Mucosa of descending colon (tissue), 3 donors: Measurements from ENCODE around the gene MCOLN1. TPM values are rescaled to one million over a fixed set of nuclear protein-coding genes. Genes with fewer than 3 reads are reported as not detected.

Experiments used
- ATAC-seq: fragments of 200-7000 bp; cut with Tn5 transposase; one replicate; pipeline ENCODE4 v1.9.1; 2020; ENCODE audit warnings: mild to moderate bottlenecking, moderate library complexity
- DNase-seq, 3 donors: peaks; one replicate each; pipeline ENCODE4 v3.0.0-alpha.2; 2020
- H3K36me3 ChIP-seq: fragments of 200-600 bp; one replicate; pipeline ENCODE4 v1.8.0; 2021; ENCODE audit warnings: low read depth, mild to moderate bottlenecking
- H3K4me1 ChIP-seq: fragments of 200-600 bp; one replicate; pipeline ENCODE4 v1.8.0; 2021; ENCODE audit warnings: low read depth, mild to moderate bottlenecking
- H3K4me3 ChIP-seq: fragments of 200-600 bp; one replicate; pipeline ENCODE4 v1.8.0; 2021; ENCODE audit warnings: mild to moderate bottlenecking
- H3K9me3 ChIP-seq: fragments of 200-600 bp; one replicate; pipeline ENCODE4 v1.8.0; 2021; ENCODE audit warnings: mild to moderate bottlenecking
- intact Hi-C, 2 donors: fragments of 100-400 bp; cut with DNase I in 1 of 2; cut with micrococcal nuclease in 1 of 2; formaldehyde crosslinking; loops; one replicate each; pipeline versions ENCODE4 v1.11.0 to v1.11.1; 2022; cut with DNase I, micrococcal nuclease
- long read RNA-seq, 2 donors: library from polyadenylated mRNA; unstranded; transcript quantifications; one replicate each; pipeline ENCODE4 v2.0.0, GENCODE V29; 2019 to 2021
- total RNA-seq, 3 donors: library from RNA; stranded (reverse); fragmentation: NEBNext Ultra II Directional in 2 of 3; extraction: Animal tissue kit (Norgen Biotek cat#: 25700) in 2 of 3; gene quantifications; one replicate each; pipeline versions ENCODE4 v1.2.1 to v1.2.4, GENCODE V29; 2021 to 2023
- TF ChIP-seq, protein P1 (sequence below): fragments of 200-600 bp; IDR thresholded peaks from one replicate; pipeline ENCODE4 v1.8.0; 2022; ENCODE audit warnings: antibody characterized with exemption, mild to moderate bottlenecking
- donor health status: DM: no; HTN: no; CAD: no; lungs with moderate emphysema.
- donor health status: DM: no; HTN: no; CAD: no.
- donor health status: DM: no; HTN: yes; CAD: no.

Gene MCOLN1
- 10 to 100 TPM; 29.5 to 40.1 (median 31.7) TPM for total RNA-seq
- long read RNA-seq, donor 1, transcript MCOLN1-201 (14 exons, 2,082 nt), result major isoform, 59 of 73 reads
- long read RNA-seq, donor 1, partial matches to known transcripts, result 4 of 73 reads
- long read RNA-seq, donor 1, other reads (novel, unspliced or antisense), result 7 of 73 reads
- long read RNA-seq, donor 2, transcript MCOLN1-201 (14 exons, 2,082 nt), result major isoform, 14 of 29 reads
- long read RNA-seq, donor 2, partial matches to known transcripts, result 4 of 29 reads
- long read RNA-seq, donor 2, other reads (novel, unspliced or antisense), result 10 of 29 reads

DNA sequence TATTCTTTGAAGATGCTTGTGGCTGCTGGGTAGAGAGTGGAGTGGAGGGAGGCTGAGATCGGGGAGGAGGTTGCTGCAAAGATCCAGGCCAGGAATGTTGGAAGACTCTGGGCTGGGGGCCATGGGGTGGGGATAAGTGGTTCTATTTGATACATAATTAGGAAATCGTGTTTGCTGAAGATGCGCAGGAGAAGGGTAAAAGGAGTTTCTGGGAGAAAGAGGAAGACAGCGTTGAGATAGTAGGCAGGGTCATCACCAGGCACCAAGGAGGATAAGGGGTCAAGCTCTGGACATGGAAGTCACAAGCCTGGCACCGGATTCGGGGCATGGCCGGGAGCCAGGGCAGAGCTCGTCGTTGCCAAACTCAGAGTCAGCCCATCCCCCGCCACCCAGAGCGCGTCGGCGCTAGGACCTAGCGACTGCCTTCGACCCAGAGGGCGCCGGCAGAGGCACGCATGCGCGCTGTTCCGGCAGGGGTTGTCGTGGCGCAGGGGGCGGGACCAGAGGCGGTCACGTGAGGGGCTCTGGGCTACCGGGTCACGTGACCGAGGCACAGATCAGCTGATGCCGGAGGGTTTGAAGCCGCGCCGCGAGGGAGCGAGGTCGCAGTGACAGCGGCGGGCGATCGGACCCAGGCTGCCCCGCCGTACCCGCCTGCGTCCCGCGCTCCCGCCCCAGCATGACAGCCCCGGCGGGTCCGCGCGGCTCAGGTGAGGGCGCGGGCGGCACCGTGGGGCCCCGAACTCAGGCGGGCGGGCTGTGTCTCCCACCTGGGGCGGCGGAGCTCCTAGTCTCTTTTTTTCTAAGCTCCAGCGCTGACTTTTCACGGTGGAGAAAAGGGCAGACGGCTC lies at the start of gene MCOLN1:
MCOLN1 (plus strand) TSS at position 553 of the 851 bp plus-strand sequence; CDS start at position 680, 127 bp downstream.
- Histone ChIP-seq H3K4me1 (peaks cover 18% of the 10 kb centered on the region), H3K9me3 (no peaks in the 10 kb centered on the region), H3K4me3 (peak within 1 kb of the TSS; percentile 39), H3K36me3 (no peaks in the 10 kb centered on the region)
- intact Hi-C loops, result no loop called here
- ATAC-seq (peak; percentile 98), DNase-seq (peak; percentile 99 to 100 (median 100))
- TF ChIP-seq, protein P1, sequence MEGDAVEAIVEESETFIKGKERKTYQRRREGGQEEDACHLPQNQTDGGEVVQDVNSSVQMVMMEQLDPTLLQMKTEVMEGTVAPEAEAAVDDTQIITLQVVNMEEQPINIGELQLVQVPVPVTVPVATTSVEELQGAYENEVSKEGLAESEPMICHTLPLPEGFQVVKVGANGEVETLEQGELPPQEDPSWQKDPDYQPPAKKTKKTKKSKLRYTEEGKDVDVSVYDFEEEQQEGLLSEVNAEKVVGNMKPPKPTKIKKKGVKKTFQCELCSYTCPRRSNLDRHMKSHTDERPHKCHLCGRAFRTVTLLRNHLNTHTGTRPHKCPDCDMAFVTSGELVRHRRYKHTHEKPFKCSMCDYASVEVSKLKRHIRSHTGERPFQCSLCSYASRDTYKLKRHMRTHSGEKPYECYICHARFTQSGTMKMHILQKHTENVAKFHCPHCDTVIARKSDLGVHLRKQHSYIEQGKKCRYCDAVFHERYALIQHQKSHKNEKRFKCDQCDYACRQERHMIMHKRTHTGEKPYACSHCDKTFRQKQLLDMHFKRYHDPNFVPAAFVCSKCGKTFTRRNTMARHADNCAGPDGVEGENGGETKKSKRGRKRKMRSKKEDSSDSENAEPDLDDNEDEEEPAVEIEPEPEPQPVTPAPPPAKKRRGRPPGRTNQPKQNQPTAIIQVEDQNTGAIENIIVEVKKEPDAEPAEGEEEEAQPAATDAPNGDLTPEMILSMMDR, result no peak

DNA sequence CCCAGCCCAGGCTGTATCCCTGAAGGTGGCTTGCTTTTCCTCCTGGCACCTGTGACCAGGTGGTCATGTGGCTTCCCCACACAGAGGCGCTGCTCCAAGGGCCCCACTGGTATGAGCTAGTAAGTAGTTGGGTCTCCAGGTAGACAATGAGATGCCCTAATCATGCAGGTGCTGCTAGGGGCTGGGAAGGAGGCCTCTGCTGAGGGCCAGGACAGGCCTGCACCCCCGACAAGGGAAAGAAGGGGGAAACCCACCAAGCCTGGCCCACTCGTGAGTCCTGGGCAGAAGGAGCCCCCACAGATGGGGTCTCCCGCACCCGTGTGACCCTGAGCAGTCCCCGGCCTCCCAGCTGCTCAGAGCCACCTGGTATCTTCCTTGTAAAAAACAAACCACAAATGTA lies 46.8 kb upstream of the MCOLN1 start:
- Histone ChIP-seq H3K4me3 (no peak overlapping the region), H3K4me1 (no peaks in the 10 kb centered on the region), H3K9me3 (no peaks in the 10 kb centered on the region), H3K36me3 (no peaks in the 10 kb centered on the region)
- ATAC-seq (no peak), DNase-seq (no peak)
- intact Hi-C loops, result no loop called here
- TF ChIP-seq, protein P1, result no peak

DNA sequence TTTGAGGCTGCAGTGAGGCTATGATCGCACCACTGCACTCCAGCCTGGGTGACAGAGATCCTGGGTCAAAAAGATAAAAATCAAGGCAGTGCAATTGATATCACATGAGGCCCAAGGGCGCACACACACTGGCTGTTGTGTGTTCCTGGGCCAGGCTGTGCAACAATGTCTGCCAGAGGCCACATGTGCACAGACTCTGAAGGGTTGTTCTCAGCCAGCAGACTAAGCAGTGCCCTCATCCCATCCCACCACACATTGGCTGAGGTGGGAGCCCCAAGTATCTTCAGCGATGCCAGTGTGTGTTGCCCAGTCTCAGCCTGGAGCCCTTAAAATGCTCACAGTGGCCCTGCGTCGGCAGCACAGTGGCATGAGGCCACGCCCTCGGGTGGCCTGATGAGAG lies 46.2 kb upstream of the MCOLN1 start:
- intact Hi-C loops, result no loop called here
- DNase-seq (no peak), ATAC-seq (peak; percentile 27)
- Histone ChIP-seq H3K4me3 (no peak overlapping the region), H3K4me1 (no peaks in the 10 kb centered on the region), H3K9me3 (no peaks in the 10 kb centered on the region), H3K36me3 (no peaks in the 10 kb centered on the region)
- TF ChIP-seq, protein P1, result no peak

DNA sequence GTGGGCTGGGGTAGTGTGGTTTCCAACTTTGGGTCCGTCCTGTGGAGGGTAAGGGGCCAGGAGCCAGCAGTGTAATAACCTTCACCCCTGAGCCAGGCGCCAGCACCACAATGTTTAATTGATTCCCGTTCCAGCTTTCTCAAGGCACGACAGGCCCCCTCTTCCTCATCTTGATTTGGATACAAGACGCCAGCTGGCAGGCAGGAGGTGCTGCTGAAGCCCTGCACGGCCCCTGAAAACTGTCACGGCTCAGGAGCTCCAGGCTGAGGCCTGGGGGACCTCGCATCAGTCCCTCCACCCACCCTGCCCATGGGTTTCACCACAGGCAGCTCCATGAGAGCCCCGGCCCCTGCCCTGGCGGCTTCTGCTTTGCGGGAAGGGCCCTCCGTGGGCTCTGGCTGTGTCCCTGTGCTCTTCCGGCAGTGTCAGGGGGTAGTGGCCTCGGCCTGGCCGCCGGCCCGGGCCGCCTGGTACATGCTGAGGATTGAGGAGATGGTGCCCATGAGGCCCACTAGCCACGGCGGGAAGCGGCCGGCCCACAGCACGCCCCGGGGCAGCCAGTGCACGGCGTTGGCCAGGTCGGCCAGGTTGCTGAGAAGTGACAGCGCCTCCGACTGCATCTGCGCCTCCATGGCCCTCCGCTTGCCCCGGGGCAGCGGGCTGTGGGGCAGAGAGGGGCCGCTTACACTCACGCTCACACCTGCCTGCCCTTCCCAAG lies 45.5 kb upstream of the MCOLN1 start:
- H3K4me3 ChIP-seq, result no peak overlapping the region
- no peaks in the 10 kb centered on the region for H3K4me1 ChIP-seq
- TF ChIP-seq, protein P1, result no peak
- intact Hi-C loops, result no loop called here
- no peak for DNase-seq
- H3K36me3 ChIP-seq, result no peaks in the 10 kb centered on the region
- H3K9me3 ChIP-seq, result no peaks in the 10 kb centered on the region
- peak; percentile 4 for ATAC-seq

DNA sequence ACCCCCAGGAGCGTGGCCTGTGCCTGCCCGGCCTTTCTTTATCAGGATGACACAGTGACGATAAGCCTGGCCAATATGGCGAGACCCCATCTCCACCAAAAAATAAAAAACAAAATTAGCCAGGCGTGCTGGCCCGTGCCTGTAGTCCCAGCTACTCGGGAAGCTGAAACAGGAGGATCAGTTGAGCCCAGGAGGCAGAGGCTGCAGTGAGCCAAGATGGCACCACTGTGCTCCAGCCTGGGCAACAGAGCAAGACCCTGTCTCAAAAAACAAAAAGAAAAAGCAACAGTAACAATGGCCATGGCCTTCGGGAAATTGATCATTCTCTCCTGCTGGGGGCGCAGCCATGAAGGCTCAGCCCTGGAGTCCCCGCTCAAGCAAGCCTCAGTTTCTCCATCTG lies 44.7 kb upstream of the MCOLN1 start:
- no peak for ATAC-seq
- H3K4me3 ChIP-seq, result no peak overlapping the region

More for the DNA sequence above, 44.7 kb upstream of the MCOLN1 start:
- Histone ChIP-seq H3K9me3 (no peaks in the 10 kb centered on the region), H3K36me3 (no peaks in the 10 kb centered on the region), H3K4me1 (no peaks in the 10 kb centered on the region)
- intact Hi-C loops, result no loop called here
- TF ChIP-seq, protein P1, result no peak
- no peak for DNase-seq
